GM12874 (cell line): ENCODE data around the gene ACADVL.

ENCODE experiments used
- CTCF ChIP-seq: IDR thresholded peaks from 2 replicates; pipeline ENCODE4 v1.5.1; 2011; ENCODE audit warnings: low read depth, mild to moderate bottlenecking, control low read depth, low read length, moderate library complexity; ENCODE audit not compliant: insufficient read depth

ACADVL gene

GRCh38 chr17:7250695-7251627, 31.2 kb downstream of the ACADVL start:
- no peak for TF ChIP-seq CTCF

- TF ChIP-seq CTCF = no peak
Observed at GRCh38 chr17:7251661-7252175, 32.0 kb downstream of the ACADVL start, which contains the start of gene CTDNEP1. Gene CTDNEP1 (minus strand): TSS chr17:7251734. CDS start chr17:7251296, 438 bp downstream.

- no peak; the same call in 1 of the 2 replicates for TF ChIP-seq CTCF
Observed at GRCh38 chr17:7252176-7253043, 32.7 kb downstream of the ACADVL start, which contains the start of gene ELP5. Gene ELP5 (plus strand): TSS chr17:7252215. CDS start chr17:7252551, 336 bp downstream.

- TF ChIP-seq CTCF = no peak
Observed at GRCh38 chr17:7253082-7253481, 33.3 kb downstream of the ACADVL start.

- no peak for TF ChIP-seq CTCF
Observed at GRCh38 chr17:7254511-7254910, 34.8 kb downstream of the ACADVL start.

GRCh38 chr17:7256766-7257456, 37.2 kb downstream of the ACADVL start:
- no peak for TF ChIP-seq CTCF
